ENCODE data around the gene OLFML1.

- TF ChIP-seq, protein P1, sequence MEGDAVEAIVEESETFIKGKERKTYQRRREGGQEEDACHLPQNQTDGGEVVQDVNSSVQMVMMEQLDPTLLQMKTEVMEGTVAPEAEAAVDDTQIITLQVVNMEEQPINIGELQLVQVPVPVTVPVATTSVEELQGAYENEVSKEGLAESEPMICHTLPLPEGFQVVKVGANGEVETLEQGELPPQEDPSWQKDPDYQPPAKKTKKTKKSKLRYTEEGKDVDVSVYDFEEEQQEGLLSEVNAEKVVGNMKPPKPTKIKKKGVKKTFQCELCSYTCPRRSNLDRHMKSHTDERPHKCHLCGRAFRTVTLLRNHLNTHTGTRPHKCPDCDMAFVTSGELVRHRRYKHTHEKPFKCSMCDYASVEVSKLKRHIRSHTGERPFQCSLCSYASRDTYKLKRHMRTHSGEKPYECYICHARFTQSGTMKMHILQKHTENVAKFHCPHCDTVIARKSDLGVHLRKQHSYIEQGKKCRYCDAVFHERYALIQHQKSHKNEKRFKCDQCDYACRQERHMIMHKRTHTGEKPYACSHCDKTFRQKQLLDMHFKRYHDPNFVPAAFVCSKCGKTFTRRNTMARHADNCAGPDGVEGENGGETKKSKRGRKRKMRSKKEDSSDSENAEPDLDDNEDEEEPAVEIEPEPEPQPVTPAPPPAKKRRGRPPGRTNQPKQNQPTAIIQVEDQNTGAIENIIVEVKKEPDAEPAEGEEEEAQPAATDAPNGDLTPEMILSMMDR (IDR thresholded peaks at IDR 0.05): no peak
- TF ChIP-seq KDM1A (IDR thresholded peaks at IDR 0.05; ENCODE audit: low read depth) (no peak), NFE2L2 (conservative IDR thresholded peaks at IDR 0.05; ENCODE audit: low read length) (no peak), ZNF302 (CRISPR knock-in tag; IDR thresholded peaks at IDR 0.05) (no peak), ELK1 (IDR thresholded peaks at IDR 0.05; ENCODE audit: low read depth, low read length) (no peak), EP300 (IDR thresholded peaks at IDR 0.05) (no peak), POLR2A (IDR thresholded peaks at IDR 0.05; ENCODE audit: low read length) (no peak)
Measured at GRCh38 chr11:7544021-7544420, 58.7 kb downstream of the OLFML1 start.
